ENCODE data around the gene PARD6G.
A peak's percentile ranks its signal among the peaks of the same experiment; 100 is the strongest.

The PARD6G gene

DNA sequence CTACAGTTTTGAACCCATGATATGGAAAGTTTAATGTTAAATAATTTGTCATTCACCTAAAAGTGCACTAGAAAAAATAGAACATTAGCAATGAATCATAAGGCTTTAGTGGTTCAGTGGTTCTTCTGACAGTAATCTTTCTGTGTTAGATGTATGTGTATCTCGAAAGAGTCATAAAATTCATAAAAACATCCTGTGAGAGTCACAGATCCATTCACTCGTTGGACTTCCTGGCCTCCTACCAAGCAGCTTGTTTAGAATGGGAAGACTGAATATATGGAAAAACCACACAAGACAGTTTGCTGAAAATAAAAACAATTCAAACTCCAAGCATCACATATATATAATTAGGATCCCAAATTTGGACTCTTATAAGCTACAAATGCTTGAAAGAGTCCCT is 103.4 kb downstream of the PARD6G start:
- no peak for DNase-seq (ENCODE audit: low spot score)

DNA sequence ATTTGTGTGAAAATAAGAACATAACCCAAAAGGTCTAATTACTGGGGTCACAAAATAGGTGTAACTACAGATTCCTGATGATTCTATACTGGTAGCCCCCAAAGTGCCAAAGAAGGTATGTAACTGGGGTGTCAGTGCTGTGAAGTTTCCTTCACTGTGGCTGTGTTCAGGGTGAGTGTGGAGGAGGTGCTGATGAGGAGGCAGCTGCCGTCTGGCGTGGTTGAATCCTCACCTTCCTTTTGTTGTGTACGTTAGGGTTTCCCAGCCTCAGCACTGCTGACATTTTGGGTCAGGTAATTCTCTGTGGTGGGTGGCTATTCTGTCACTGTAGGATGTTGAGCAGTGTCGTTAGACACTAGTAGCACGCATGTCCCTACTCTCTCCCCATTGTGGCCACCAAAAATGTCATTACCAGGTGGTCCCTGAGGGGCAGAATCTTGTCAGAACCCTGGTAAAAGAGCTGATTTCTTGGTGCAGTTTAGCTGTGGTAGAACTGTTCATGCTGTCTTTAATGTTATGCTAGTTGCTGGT is 106.8 kb downstream of the PARD6G start:
- no peak for DNase-seq (ENCODE audit: low spot score)

DNA sequence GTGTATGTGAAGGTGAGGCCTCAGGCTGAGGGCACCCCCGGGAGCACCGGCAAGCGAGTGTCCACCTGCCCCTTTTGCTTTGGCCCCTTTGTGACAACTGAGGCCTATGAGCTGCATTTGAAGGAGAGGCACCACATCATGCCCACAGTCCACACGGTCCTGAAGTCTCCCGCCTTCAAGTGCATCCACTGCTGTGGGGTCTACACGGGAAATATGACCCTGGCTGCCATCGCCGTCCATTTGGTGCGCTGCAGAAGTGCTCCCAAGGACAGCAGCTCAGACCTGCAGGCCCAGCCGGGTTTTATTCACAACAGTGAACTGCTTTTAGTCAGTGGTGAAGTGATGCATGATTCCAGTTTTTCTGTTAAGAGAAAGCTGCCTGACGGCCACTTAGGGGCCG is 109.3 kb downstream of the PARD6G start:
- no peak for DNase-seq (ENCODE audit: low spot score)

DNA sequence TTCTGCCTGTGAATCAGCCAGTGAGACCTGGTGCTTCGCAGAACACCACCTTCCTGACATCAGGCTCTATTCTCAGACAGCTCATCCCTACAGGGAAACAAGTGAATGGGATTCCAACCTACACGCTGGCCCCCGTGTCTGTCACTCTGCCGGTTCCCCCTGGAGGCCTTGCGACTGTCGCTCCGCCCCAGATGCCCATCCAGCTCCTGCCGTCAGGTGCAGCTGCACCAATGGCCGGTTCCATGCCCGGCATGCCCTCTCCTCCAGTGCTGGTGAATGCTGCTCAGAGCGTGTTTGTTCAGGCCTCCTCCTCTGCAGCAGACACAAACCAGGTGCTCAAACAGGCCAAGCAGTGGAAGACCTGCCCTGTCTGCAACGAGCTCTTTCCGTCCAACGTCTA is 110.2 kb downstream of the PARD6G start:
- no peak for DNase-seq (ENCODE audit: low spot score)

GRCh38 chr18:80136679-80137078 is 110.6 kb downstream of the PARD6G start:
- no peak for DNase-seq (ENCODE audit: low spot score)

GRCh38 chr18:80135136-80135535 is 112.2 kb downstream of the PARD6G start:
- DNase-seq (ENCODE audit: low spot score): no peak

- DNase-seq (ENCODE audit: low spot score): no peak
Measured at GRCh38 chr18:80133124-80133523, 114.2 kb downstream of the PARD6G start.

DNA sequence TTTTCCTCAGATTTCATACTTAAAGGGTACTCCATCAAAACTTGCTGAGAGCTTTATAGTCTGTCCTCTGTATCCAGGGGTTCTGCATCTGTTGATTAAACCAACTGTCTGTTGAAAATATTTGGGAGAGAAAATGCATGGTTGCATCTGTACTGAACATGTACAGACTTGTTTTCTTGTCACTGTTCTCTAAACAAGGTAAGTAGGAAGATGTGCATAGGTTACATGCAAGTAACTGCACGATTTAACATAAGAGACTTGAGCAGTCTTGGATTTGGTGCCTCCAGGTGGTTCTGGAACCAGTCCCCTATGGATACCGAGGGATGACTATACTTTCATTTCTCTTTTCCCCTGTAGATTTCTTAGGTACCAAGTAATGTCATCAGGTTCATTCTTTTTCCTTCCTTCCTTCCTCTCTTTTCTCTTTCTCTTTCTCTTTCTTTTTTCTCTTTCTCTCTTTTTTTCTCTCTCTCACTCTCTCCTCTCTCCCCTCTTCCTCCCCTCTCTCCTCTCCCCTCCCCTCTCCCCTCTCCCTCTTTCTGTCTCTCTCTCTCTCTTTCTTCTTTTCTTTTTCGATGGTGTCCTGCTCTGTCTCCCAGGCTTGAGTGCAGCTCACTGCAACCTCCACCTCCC is 115.0 kb downstream of the PARD6G start:
- DNase-seq (ENCODE audit: low spot score): no peak

- no peak for DNase-seq (ENCODE audit: low spot score)
Measured at GRCh38 chr18:80130555-80130954, 116.8 kb downstream of the PARD6G start.

DNA sequence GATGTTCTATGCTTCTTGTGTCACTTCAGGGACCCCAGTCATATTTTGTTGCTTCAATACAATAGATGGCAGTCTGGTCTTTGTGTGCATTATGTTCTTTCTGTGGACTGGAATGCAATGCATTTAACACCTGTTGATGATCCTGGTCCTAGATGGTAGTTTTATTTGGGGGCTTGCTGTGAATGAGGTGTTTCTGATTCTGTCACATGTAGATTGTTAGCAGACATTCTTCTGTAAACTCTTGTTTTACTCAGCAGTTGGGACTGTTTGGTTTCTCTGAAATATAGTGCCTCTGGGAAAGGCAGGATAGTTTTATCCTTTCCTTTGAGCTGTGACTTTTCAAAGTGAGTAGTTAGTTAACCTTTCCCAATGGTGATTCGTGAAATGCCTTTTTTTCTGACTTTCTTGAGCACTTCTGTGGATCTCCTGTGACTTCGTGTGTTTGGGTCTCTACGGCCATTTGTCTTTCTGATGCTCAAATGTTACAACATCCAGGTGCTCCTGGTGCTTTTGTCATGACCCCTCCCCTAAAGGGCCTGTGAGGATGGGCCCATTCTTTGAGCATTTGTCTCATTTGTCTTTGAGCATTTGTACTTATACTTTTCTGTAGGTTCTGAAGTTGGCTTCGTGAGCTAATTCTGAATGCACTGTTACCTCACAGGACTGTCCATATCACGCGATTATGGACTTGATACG is 117.5 kb downstream of the PARD6G start:
- no peak for DNase-seq (ENCODE audit: low spot score)

DNA sequence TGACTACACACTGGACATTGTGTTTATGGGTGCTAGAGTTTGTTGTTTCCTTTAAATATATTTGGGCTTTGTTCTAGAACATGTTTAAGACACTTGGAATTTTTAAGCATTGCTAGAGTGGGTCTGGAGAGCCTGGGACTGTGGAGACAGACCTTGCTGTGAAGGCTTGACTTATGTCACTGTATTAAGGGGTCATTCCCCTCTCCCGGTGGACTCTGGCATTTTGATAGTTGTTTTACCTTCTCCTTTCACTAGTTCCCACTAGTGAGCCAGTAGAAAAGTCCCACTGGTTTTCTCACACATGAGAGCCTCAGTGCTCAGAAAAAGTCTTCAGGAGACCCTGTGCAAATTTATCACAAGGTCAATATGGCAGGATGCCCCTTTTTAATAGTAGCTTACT is 119.7 kb downstream of the PARD6G start:
- no peak for DNase-seq (ENCODE audit: low spot score)

- no peak for DNase-seq (ENCODE audit: low spot score)
Measured at GRCh38 chr18:80126797-80127196, 120.5 kb downstream of the PARD6G start.

GRCh38 chr18:80124131-80124530 is 123.2 kb downstream of the PARD6G start:
- DNase-seq (ENCODE audit: low spot score): no peak

- no peak for DNase-seq (ENCODE audit: low spot score)
Measured at GRCh38 chr18:80120932-80121331, 126.4 kb downstream of the PARD6G start.

- no peak for DNase-seq (ENCODE audit: low spot score)
Measured at GRCh38 chr18:80119111-80119510, 128.2 kb downstream of the PARD6G start.

- DNase-seq (ENCODE audit: low spot score): no peak
Measured at GRCh38 chr18:80115035-80115434, 132.3 kb downstream of the PARD6G start.

- DNase-seq (ENCODE audit: low spot score): no peak
Measured at GRCh38 chr18:80112624-80113248, 134.6 kb downstream of the PARD6G start.

- DNase-seq (ENCODE audit: low spot score): peak; percentile 10
Measured at GRCh38 chr18:80109676-80110078, 137.6 kb downstream of the PARD6G start.

DNA sequence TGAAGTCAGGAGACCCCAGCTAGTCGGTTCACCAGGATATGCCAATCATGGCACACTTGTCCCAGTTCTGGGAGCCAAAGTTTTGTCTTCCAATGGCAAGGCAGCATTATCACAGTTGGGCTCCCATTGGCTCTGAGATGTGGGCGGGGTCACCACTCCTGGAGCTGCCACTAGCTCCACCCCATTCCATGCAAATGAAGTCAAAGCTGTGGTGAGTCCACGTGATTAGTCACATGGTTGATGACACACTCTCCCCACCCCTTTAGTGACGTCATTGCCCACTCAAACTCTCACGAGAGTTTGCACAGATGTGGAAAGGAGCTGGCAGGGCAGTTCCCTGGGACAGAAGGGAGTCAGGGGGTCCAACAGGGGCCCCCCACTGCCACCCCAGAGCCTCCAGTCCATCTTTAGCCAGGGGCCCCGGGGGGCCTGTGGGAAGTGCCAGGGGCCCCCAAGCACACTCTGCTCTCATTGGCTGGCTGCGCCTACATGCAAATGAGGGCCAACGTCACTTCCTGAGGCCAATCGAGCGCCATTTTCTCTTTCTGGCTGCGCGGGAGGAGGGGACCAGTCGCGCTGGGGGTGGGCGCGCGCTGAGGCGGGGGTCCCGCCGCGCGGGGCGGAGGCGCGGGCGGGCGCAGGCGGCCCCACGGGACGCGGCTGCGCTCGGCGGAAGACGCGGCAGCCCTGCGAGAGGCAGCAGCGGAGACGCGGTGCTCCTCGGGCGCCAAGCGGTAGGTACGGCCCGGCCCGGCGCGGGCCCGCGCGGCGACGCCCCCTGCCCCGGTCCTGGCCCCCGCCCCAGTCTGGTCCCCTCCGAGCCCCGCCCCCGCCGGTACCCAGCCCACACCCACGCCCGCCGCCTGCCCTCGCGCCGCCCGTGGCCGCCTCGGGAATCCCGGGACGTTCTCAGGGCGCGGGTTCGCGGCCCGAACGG is 138.3 kb downstream of the PARD6G start, which contains the start of gene ADNP2:
ADNP2 (plus strand) TSS at position 524 of the 937 bp plus-strand sequence. CDS start 8,281 bp downstream, outside the sequence.
- DNase-seq (ENCODE audit: low spot score): peak; percentile 86

DNA sequence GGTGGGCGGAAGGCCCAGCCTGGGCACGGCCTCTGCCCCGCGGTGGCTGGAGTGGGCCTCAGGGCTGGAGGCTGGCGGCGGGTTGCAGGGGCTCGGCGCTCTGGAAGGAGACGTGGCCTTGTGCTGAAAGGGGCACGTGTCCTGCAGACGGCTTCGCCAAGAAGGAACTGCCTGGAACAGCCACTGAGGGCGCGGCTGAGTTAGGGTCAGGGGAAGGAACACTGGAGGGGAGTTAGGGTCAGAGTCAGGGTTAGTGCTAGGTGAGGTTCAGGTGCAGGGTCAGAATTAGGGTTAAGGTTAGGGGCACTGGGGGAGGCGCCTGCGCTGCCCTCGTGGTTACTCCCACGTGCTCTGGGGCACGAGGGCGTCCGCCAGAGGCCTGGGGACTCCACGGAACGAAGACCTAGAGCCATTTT is 139.2 kb downstream of the PARD6G start:
- no peak for DNase-seq (ENCODE audit: low spot score)

GRCh38 chr18:80107426-80107825 is 139.9 kb downstream of the PARD6G start:
- no peak for DNase-seq (ENCODE audit: low spot score)
